Natural killer cell (primary cell): ENCODE results near the gene NOCT. TPM values are rescaled to one million over a fixed set of nuclear protein-coding genes. Genes with fewer than 3 reads are reported as not detected.

ENCODE experiments used
- ATAC-seq, 3 donors: fragments of 150-1000 bp in 2 of 3; fragments of 200-7000 bp in 1 of 3; cut with Tn5 transposase; 1 replicate in 1 of 3; 2 replicates in 2 of 3; pipeline ENCODE4 v1.10.0; 2021; ENCODE audit warnings: mild to moderate bottlenecking in 2 of 3, moderate library complexity in 2 of 3
- DNase-seq, 2 donors: peaks; one replicate each; pipeline versions ENCODE4 v3.0.0 to v3.0.0-alpha.2; 2013 to 2021; ENCODE audit warnings: mixed read lengths in 1 of 2
- H3K27ac ChIP-seq: one replicate; pipeline ENCODE4 v1.5.1; 2013; ENCODE audit warnings: mild to moderate bottlenecking, low read length
- H3K27me3 ChIP-seq: one replicate; pipeline ENCODE4 v1.6.1; 2013; ENCODE audit warnings: low read length; ENCODE audit not compliant: control insufficient read depth, insufficient read depth
- H3K36me3 ChIP-seq: one replicate; pipeline ENCODE4 v1.6.1; 2013; ENCODE audit warnings: low read length; ENCODE audit not compliant: control insufficient read depth, insufficient read depth
- H3K4me1 ChIP-seq: one replicate; pipeline ENCODE4 v1.6.1; 2013; ENCODE audit warnings: low read length; ENCODE audit not compliant: control insufficient read depth, insufficient read depth
- H3K4me3 ChIP-seq: one replicate; pipeline ENCODE4 v1.5.1; 2013; ENCODE audit warnings: low read length
- H3K9me3 ChIP-seq: one replicate; pipeline ENCODE4 v1.6.1; 2013; ENCODE audit warnings: low read length; ENCODE audit not compliant: control insufficient read depth, insufficient read depth
- H3K27ac Mint-ChIP-seq, 2 donors: one replicate each; pipeline ENCODE4 v1.8.0; 2022; ENCODE audit warnings: mild to moderate bottlenecking in 2 of 2, mixed read lengths in 2 of 2, moderate library complexity in 1 of 2
- H3K27me3 Mint-ChIP-seq, 2 donors: one replicate each; pipeline ENCODE4 v1.8.0; 2022; ENCODE audit warnings: low read depth in 2 of 2, mixed read lengths in 2 of 2
- H3K36me3 Mint-ChIP-seq: one replicate; pipeline ENCODE4 v1.8.0; 2022; ENCODE audit warnings: mixed read lengths
- H3K4me1 Mint-ChIP-seq, 2 donors: one replicate each; pipeline ENCODE4 v1.8.0; 2022; ENCODE audit warnings: mixed read lengths in 2 of 2
- H3K4me3 Mint-ChIP-seq: one replicate; pipeline ENCODE4 v1.8.0; 2022; ENCODE audit warnings: mild to moderate bottlenecking, moderate library complexity, mixed read lengths
- H3K9me3 Mint-ChIP-seq, 2 donors: one replicate each; pipeline ENCODE4 v1.8.0; 2022; ENCODE audit warnings: mixed read lengths in 2 of 2
- CTCF ChIP-seq: fragments of 200-600 bp; IDR thresholded peaks from one replicate; pipeline ENCODE4 v1.8.0; 2022; ENCODE audit warnings: antibody characterized with exemption
- WGBS: methylation state at CpG from one replicate; pipeline ENCODE4 v1.1.7; 2013; ENCODE audit warnings: missing lambda C conversion rate; ENCODE audit not compliant: insufficient coverage; 5-methylcytosine and 5-hydroxymethylcytosine counted together
- intact Hi-C: fragments of 100-400 bp; cut with micrococcal nuclease; formaldehyde crosslinking; loops from one replicate; pipeline ENCODE4 v1.14.2; 2022
- total RNA-seq, 4 donors: library from RNA; stranded (reverse); fragments of 120-200 nt in 1 of 4; gene quantifications; one replicate each; pipeline versions ENCODE4 v1.2.3 to v1.2.4, GENCODE V29; 2013 to 2022

Gene NOCT
- total RNA-seq, 3 donors from 2014 or later (not counting 1 experiment from before 2014, with no cell fraction given) = 17.6 to 28.5 (median 20.9) TPM

GRCh38 chr4:139036885-139037284, 21.3 kb downstream of the NOCT start:
- WGBS = 56% methylated on average over 1 of the region's 2 CpGs

GRCh38 chr4:139038874-139039443, 23.4 kb downstream of the NOCT start:
- no peak for TF ChIP-seq CTCF
- Mint-ChIP-seq H3K36me3 (no peaks in the 10 kb centered on the region), H3K27me3 (no peaks in the 10 kb centered on the region), H3K4me3 (no peak overlapping the region), H3K9me3 (no peaks in the 10 kb centered on the region), H3K4me1 (peaks cover 16 to 23% of the 10 kb centered on the region in 2 donors), H3K27ac (peak overlapping the region; percentile 6 to 49)
- H3K27me3 ChIP-seq = no peaks in the 10 kb centered on the region
- WGBS = no CpG with 5 or more reads among the region's 1 CpG
- ATAC-seq = no peak
- H3K4me3 ChIP-seq = no peak overlapping the region
- H3K4me1 ChIP-seq = no peaks in the 10 kb centered on the region
- peak in 1 of 2 donors; percentile 1 for DNase-seq
- H3K27ac ChIP-seq = no peak overlapping the region
- peaks cover 18% of the 10 kb centered on the region for H3K36me3 ChIP-seq
- no peaks in the 10 kb centered on the region for H3K9me3 ChIP-seq
- intact Hi-C loops = no loop called here

More at GRCh38 chr4:139036885-139037284, 21.3 kb downstream of the NOCT start:
- no peak for TF ChIP-seq CTCF
- Histone ChIP-seq H3K27ac (no peak overlapping the region), H3K4me3 (no peak overlapping the region), H3K4me1 (no peaks in the 10 kb centered on the region), H3K36me3 (peaks cover 10% of the 10 kb centered on the region), H3K27me3 (no peaks in the 10 kb centered on the region), H3K9me3 (no peaks in the 10 kb centered on the region)
- H3K27me3 Mint-ChIP-seq = no peaks in the 10 kb centered on the region
- H3K4me1 Mint-ChIP-seq = peaks cover 16 to 25% of the 10 kb centered on the region in 2 donors
- DNase-seq (no peak), ATAC-seq (no peak)
- no peaks in the 10 kb centered on the region for H3K9me3 Mint-ChIP-seq
- H3K4me3 Mint-ChIP-seq = no peak overlapping the region
- intact Hi-C loops = no loop called here
- H3K36me3 Mint-ChIP-seq = no peaks in the 10 kb centered on the region
- H3K27ac Mint-ChIP-seq = peak overlapping the region; percentile 1 to 49

- no peaks in the 10 kb centered on the region for H3K36me3 Mint-ChIP-seq
- no peaks in the 10 kb centered on the region for H3K4me1 ChIP-seq
- peak in 1 of 3 donors; percentile 21 for ATAC-seq
- intact Hi-C loops = no loop called here
- H3K4me3 Mint-ChIP-seq = no peak overlapping the region
- H3K27me3 Mint-ChIP-seq = no peaks in the 10 kb centered on the region
- WGBS = 95% methylated on average over 10 of the region's 10 CpGs
- no peak overlapping the region for H3K27ac ChIP-seq
- no peaks in the 10 kb centered on the region for H3K27me3 ChIP-seq
- peaks cover 0 to 5% of the 10 kb centered on the region in 2 donors for H3K4me1 Mint-ChIP-seq
- peak in 1 of 2 donors; percentile 4 for DNase-seq
- H3K9me3 Mint-ChIP-seq = no peaks in the 10 kb centered on the region
- no peaks in the 10 kb centered on the region for H3K9me3 ChIP-seq
- no peak overlapping the region for H3K4me3 ChIP-seq
- H3K36me3 ChIP-seq = peaks cover 29% of the 10 kb centered on the region
- peak overlapping the region in 1 of 2 donors; percentile 41 for H3K27ac Mint-ChIP-seq
- TF ChIP-seq CTCF = no peak
These were observed 27.4 kb downstream of the NOCT start for GRCh38 chr4:139042981-139043460.

- no peak for ATAC-seq
- Histone ChIP-seq H3K4me3 (no peak overlapping the region), H3K27me3 (no peaks in the 10 kb centered on the region), H3K27ac (no peak overlapping the region), H3K36me3 (peaks cover 33% of the 10 kb centered on the region), H3K4me1 (no peaks in the 10 kb centered on the region), H3K9me3 (no peaks in the 10 kb centered on the region)
- intact Hi-C loops = no loop called here
- peak overlapping the region; percentile 61 to 68 for H3K27ac Mint-ChIP-seq
- peaks cover 0 to 5% of the 10 kb centered on the region in 2 donors for H3K4me1 Mint-ChIP-seq
- no peaks in the 10 kb centered on the region for H3K9me3 Mint-ChIP-seq
- no peaks in the 10 kb centered on the region for H3K36me3 Mint-ChIP-seq
- no peak overlapping the region for H3K4me3 Mint-ChIP-seq
- H3K27me3 Mint-ChIP-seq = no peaks in the 10 kb centered on the region
- DNase-seq = no peak
- WGBS = 94% methylated on average over 2 of the region's 2 CpGs
- no peak for TF ChIP-seq CTCF
These were observed 28.7 kb downstream of the NOCT start for GRCh38 chr4:139044291-139044690.
